ENCODE measurements around the gene CHST7. TPM values are rescaled to one million over a fixed set of nuclear protein-coding genes. Genes with fewer than 3 reads are reported as not detected.

CHST7 gene
- total and polyA plus RNA-seq, 2 of the 13 experiments (the other 11 are each of a cell fraction or from before 2014, with no cell fraction given), result 2.4 to 5.2 TPM

DNA sequence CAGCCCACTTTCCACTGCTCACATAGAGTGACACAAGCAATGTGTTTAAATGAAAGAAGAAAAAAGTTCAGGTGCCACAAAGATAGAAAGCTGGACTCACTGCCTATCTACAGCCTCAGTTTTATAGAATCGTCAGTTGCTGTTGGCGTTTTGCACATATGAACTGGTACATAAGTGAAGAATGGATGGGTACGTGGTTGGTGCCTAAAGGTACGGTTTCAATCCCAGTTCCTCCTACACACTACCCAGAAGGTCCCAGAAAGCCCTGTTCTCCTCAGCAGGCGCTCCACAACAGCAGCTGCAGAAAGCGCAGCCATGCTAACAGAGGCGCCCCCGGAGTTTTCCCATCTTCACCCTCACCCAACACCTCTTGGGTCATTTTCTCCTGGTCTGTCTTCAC lies 23.6 kb downstream of the CHST7 start:
- WGBS (ENCODE audit: low lambda C conversion rate), result 98% methylated on average over 8 of the region's 8 CpGs
- in situ Hi-C loops (cut with HindIII; ENCODE audit: extremely low pct_ligation_motif_present, low pct_unique_long_range_greater_than_20kb) (no loop called here), intact Hi-C loops (cut with micrococcal nuclease; ENCODE audit: unreplicated experiment) (no loop called here)
- Histone ChIP-seq H4K20me1 (ENCODE audit: insufficient read depth, low read length) (no peaks in the 10 kb centered on the region), H3K36me3 (replicated peaks in 1 of 2; ENCODE audit: control insufficient read depth in 1 of 2, insufficient read depth in 2 of 2, low read length in 2 of 2) (no peaks in the 10 kb centered on the region; a peak in 1 of 5 replicates), H3K4me1 (ENCODE audit: insufficient read depth, low read length) (no peaks in the 10 kb centered on the region), H3K4me2 (ENCODE audit: low read depth, low read length) (no peak overlapping the region), H3K27me3 (ENCODE audit: control insufficient read depth in 1 of 2, insufficient read depth in 2 of 2, low read length in 2 of 2) (no peaks in the 10 kb centered on the region), H3K4me3 (replicated peaks in 1 of 3; ENCODE audit: insufficient read depth in 1 of 3, low read depth in 2 of 3, low read length in 3 of 3) (no peak overlapping the region), H3K79me2 (ENCODE audit: insufficient read depth, low read length) (no peaks in the 10 kb centered on the region), H3K27ac (ENCODE audit: extremely low read length, insufficient read depth, low read length) (no peak overlapping the region), H2AFZ (ENCODE audit: low read length) (no peak overlapping the region), H3K9ac (ENCODE audit: insufficient read depth, low read depth, low read length) (no peak overlapping the region), H3K9me3 (ENCODE audit: low read length) (no peaks in the 10 kb centered on the region)
- TF ChIP-seq RFX3 (CRISPR knock-in tag; IDR thresholded peaks at IDR 0.05), result no peak
- TF ChIP-seq ZNF572 (CRISPR knock-in tag; IDR thresholded peaks at IDR 0.05), result no peak
- TF ChIP-seq, protein P1, sequence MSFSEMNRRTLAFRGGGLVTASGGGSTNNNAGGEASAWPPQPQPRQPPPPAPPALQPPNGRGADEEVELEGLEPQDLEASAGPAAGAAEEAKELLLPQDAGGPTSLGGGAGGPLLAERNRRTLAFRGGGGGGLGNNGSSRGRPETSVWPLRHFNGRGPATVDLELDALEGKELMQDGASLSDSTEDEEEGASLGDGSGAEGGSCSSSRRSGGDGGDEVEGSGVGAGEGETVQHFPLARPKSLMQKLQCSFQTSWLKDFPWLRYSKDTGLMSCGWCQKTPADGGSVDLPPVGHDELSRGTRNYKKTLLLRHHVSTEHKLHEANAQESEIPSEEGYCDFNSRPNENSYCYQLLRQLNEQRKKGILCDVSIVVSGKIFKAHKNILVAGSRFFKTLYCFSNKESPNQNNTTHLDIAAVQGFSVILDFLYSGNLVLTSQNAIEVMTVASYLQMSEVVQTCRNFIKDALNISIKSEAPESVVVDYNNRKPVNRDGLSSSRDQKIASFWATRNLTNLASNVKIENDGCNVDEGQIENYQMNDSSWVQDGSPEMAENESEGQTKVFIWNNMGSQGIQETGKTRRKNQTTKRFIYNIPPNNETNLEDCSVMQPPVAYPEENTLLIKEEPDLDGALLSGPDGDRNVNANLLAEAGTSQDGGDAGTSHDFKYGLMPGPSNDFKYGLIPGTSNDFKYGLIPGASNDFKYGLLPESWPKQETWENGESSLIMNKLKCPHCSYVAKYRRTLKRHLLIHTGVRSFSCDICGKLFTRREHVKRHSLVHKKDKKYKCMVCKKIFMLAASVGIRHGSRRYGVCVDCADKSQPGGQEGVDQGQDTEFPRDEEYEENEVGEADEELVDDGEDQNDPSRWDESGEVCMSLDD (CRISPR knock-in tag; IDR thresholded peaks at IDR 0.05; ENCODE audit: borderline replicate concordance), result no peak
- TF ChIP-seq, protein P2, sequence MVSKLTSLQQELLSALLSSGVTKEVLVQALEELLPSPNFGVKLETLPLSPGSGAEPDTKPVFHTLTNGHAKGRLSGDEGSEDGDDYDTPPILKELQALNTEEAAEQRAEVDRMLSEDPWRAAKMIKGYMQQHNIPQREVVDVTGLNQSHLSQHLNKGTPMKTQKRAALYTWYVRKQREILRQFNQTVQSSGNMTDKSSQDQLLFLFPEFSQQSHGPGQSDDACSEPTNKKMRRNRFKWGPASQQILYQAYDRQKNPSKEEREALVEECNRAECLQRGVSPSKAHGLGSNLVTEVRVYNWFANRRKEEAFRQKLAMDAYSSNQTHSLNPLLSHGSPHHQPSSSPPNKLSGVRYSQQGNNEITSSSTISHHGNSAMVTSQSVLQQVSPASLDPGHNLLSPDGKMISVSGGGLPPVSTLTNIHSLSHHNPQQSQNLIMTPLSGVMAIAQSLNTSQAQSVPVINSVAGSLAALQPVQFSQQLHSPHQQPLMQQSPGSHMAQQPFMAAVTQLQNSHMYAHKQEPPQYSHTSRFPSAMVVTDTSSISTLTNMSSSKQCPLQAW (CRISPR knock-in tag; IDR thresholded peaks at IDR 0.05), result no peak
- no peak for TF ChIP-seq SRY (CRISPR knock-in tag; IDR thresholded peaks at IDR 0.05)
- TF ChIP-seq ZSCAN9 (CRISPR knock-in tag; IDR thresholded peaks at IDR 0.05; ENCODE audit: borderline replicate concordance), result no peak
- TF ChIP-seq ZMYM4 (CRISPR knock-in tag; IDR thresholded peaks at IDR 0.05), result no peak
- no peak for TF ChIP-seq CENPX (CRISPR knock-in tag; IDR thresholded peaks at IDR 0.05)
- TF ChIP-seq GATAD2A (CRISPR knock-in tag; IDR thresholded peaks at IDR 0.05), result no peak
- TF ChIP-seq ELF3 (CRISPR knock-in tag; IDR thresholded peaks at IDR 0.05), result no peak
- no peak for TF ChIP-seq FOXP1 (IDR thresholded peaks at IDR 0.05)
- TF ChIP-seq FOXP1 (CRISPR knock-in tag; IDR thresholded peaks at IDR 0.05), result no peak
- no peak for TF ChIP-seq SMAD9 (CRISPR knock-in tag; IDR thresholded peaks at IDR 0.05)
- ATAC-seq (no peak), FAIRE-seq (no peak), DNase-seq (ENCODE audit: low spot score) (no peak)
- ChIA-PET CTCF (ENCODE audit: low intra/inter-chr PET ratio, low total read pairs) (no interaction called here), POLR2A (no interaction called here)
- no TSS peak for BruUV-seq (replicated peaks)

Measured in HepG2 (cell line).